Ramos (cell line): ENCODE measurements around the gene ALDH1A3.

Experiments used
- in situ Hi-C: fragments of 300-500 bp; cut with MboI; formaldehyde crosslinking; loops from one replicate; pipeline ENCODE4 v1.14.3; 2022; ENCODE audit warnings: low sequenced_read_pairs; ENCODE audit not compliant: unreplicated experiment

ALDH1A3 gene

DNA sequence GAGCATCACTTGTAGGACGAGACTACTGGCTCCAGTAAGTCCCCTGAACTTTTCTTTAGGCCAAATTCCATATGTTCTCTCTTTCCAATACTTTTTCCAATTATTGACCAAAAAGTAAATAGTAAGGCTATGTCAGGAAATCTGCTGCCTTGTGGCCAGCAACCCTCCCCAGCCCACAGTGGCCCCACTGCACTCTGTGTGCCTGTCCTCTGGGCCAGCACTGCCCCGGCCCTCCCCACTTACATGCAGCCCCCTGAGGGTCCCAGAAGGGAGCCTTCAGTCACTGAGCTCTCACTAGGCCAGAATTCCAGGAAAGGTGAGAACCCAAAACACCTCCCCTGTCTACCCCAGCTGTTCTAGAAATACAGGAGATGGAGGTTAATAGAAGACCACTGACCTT is 21.3 kb upstream of the ALDH1A3 start:
- in situ Hi-C loops = no loop called here

DNA sequence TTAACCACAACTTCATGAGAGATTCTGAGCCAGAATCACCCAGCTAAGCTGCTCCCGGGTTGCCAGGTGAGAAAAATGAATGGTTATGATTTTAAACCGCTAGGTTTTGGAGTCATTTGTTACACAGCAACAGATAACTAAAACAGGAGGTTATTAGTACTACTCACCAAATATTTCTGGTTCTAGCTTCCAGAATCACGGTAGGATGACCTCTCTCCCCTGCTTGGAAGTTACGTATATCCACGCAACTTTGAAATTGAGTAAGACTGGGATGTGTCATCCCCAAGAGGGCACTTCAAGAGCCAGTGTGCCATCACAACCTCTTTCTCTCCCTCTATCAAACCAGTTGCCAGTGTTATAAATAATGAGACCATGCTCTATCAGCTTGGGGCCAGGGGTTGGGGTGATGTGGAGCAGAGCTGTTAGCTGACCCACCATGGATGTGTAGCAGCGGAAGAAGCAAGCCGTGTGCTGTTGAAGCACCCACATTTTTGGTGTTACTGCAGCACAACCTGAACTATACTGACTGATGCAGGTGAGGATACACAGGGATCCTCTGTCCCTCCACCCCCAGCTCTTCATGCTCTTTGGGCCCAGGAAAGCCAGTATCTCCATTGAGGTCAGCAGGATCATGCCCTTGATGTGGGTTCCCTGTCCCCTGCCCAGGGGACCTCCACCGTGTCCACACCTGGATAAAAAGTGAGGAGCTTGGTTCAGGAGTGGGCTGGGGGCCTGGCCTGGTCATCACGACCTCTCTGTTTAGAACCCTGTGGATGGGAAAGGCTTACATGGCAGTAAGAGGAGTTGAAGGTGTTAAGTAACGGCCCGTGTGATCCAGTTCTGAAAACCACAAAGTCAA is 19.4 kb upstream of the ALDH1A3 start:
- in situ Hi-C loops = no loop called here

GRCh38 chr15:100860829-100861510 is 18.7 kb upstream of the ALDH1A3 start:
- in situ Hi-C loops = no loop called here

DNA sequence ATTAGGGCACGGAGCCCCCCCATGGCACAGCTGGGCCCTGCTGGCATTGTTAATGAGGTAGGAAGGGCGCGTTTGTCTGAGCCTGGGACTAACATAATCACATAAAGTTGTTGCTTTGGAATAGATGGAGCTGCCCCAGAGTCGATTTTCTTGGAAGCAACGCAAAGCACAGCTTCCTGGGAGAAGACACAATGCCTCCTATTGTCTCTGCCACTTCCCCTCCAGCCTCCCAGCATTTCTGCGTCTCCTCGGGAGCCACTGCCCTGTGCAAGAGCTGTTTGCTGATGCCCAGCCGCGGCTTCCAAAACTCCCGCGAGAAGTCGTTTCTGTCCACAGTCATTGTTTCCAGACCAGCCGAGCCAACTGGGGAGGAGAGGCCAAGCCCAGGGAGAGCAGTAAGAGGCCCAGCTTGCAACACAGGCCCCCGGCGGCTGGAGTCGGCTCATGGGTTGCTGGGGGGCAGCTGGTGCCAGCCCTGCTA is 18.1 kb upstream of the ALDH1A3 start:
- in situ Hi-C loops = no loop called here

- in situ Hi-C loops = no loop called here
These were observed 17.5 kb upstream of the ALDH1A3 start for GRCh38 chr15:100862162-100862561.

DNA sequence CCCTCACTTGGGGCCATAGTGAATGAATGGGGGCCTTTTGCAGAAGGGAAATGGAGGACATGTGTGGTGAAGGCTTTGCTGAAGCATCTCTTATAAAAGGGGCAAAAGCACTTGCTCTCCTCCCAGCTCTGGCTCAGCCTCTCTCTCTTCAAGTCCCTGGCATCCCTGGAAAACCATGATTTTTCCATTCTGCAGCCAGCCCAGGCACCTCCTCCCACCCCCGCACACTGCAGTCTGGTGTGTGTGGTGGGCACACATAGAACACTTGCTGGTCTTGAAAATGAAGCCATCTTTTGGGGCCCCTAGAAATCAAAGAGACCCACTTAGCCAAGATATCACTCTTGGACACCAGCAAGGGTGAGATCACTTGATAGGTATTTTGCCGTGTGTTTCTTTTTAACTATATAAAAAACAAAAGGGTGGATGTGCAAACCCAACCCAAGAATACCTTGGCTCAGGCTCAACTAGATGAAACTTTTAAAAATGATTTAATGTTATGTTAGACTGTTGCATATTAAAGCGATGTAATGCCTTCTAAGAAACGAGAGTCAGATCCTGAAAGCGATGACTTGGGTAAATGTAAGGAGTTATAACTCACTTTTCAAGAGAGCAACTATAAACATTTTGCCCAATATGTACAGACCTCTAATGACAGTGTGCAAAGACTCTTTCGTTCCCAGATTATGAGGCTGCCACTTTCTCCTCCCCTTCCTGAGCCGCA is 16.4 kb upstream of the ALDH1A3 start:
- in situ Hi-C loops = no loop called here

GRCh38 chr15:100863796-100864267 is 15.8 kb upstream of the ALDH1A3 start:
- in situ Hi-C loops = no loop called here

GRCh38 chr15:100866386-100867330 is 13.0 kb upstream of the ALDH1A3 start:
- in situ Hi-C loops = no loop called here

GRCh38 chr15:100867433-100867832 is 12.2 kb upstream of the ALDH1A3 start:
- in situ Hi-C loops = no loop called here

GRCh38 chr15:100869151-100869999 is 10.3 kb upstream of the ALDH1A3 start:
- in situ Hi-C loops = no loop called here

DNA sequence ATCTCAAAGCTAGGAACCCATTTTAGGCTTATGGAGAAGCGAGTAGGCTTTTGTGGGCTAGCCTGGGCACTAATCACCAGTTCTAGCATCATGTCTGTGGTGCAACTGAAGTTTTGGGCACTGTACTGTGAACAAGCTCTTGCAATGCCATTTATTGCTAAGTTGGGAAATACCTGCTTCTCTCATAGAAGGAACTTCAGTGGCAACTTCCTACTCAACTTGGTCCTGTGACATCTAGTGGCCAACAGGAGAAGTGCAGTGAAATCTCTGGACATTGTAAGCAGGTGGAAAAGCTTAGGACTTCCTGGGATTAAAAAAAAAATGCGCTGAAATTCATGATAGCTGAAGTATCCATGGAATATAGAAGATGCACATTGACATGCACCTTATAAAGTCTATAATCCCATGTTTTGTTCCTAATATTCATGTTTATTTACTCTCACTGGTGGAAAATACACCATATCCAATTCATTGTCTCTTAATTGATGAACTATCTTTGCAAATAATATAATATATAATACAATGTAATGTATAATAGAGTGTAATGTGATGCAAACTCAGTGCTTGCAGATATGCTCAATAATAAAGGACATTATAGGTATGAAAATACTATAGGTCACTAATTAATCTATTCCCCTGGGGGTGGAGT is 6.5 kb upstream of the ALDH1A3 start:
- in situ Hi-C loops = no loop called here

DNA sequence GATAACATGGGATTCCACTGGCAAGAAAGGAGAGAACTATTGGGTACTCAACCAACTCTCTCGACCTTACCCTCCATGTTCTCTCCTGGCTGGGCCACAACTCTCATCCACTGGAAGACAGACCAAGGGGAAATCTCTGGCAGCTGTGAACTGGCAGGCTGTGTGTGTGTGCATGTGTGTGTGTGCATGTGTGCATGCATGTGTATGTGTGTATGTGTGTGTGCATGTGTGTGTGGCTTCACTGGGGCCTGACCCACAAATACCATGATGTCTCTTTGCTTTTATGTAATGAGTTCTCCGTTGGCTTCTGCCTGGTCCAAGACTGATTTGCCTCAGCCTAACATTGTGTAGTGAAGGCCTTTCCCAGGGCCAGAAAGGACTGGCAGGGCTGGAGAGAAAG is 4.1 kb upstream of the ALDH1A3 start:
- in situ Hi-C loops = no loop called here

DNA sequence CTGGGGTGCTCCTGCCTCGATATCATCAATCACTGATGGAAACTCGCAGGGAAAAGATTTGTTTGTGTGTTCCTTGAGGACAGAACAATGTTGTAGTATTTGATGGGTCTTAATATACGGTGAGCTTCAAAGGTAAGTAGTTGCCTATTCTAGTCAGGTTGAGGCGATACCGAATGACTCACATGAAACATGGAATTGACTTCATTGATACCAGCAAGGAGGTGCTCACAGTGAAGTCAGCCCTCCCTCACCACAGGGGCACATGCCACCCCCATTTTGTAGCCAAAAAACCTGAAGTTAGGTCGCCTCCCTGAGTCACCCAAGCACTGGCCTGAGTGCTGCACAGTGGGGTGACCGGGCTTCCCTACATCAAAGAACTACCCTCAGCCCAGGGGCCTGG is 3.7 kb upstream of the ALDH1A3 start:
- in situ Hi-C loops = no loop called here

GRCh38 chr15:100877551-100877950 is 2.1 kb upstream of the ALDH1A3 start:
- in situ Hi-C loops = no loop called here

- in situ Hi-C loops = no loop called here
These were observed 1.5 kb upstream of the ALDH1A3 start for GRCh38 chr15:100878130-100878529.

GRCh38 chr15:100878648-100879047 is 983 bp upstream of the ALDH1A3 start:
- in situ Hi-C loops = no loop called here

DNA sequence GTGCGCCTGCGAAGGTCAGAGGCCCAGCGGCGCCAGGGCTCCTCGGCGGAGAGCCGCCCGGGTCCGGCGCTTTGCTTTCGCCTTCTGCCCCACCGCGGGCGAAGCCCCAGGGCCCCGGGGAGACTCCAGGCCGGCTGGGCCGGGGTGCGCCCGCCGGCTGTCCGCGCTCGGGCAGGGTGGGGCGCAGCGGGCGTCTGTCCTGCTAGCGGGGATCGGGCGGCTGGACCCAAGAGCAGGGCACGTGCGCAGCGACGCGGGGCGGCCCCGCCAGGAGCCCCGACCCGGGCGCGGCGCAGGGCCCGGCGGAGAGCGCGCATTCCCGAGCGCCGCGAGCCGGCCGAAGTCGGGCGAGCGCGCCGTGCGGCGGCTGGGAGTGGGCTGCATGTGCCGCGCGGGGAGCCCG is 569 bp upstream of the ALDH1A3 start:
- in situ Hi-C loops = no loop called here

- in situ Hi-C loops = no loop called here
These were observed 687 bp downstream of the ALDH1A3 start for GRCh38 chr15:100880139-100880896.
